Trophoblast cell (in vitro differentiated cells and primary cell): ENCODE results near the gene KRTAP10-7.
"Not testable (repeated sequence)": the region's sequence is repeated elsewhere in the genome, so short reads cannot be mapped to it uniquely, and the experiment has no call there.

Experiments used
- DNase-seq, 2 donors: peaks; one replicate each; pipeline ENCODE4 v3.0.0-alpha.2; 2016
- H2AFZ ChIP-seq: 2 replicates; pipeline ENCODE4 v1.6.1; 2013; ENCODE audit warnings: low read length, moderate library complexity, mild to moderate bottlenecking; ENCODE audit not compliant: insufficient read depth, poor library complexity
- H2AK5ac ChIP-seq: 2 replicates; pipeline ENCODE4 v1.6.1; 2013; ENCODE audit warnings: mild to moderate bottlenecking, low read length
- H2BK120ac ChIP-seq: 2 replicates; pipeline ENCODE4 v1.6.1; 2013; ENCODE audit warnings: low read length, mild to moderate bottlenecking, moderate library complexity; ENCODE audit not compliant: insufficient read depth, poor library complexity
- H2BK12ac ChIP-seq: 2 replicates; pipeline ENCODE4 v1.6.1; 2013; ENCODE audit warnings: mild to moderate bottlenecking, low read length, moderate library complexity
- H2BK5ac ChIP-seq: 2 replicates; pipeline ENCODE4 v1.6.1; 2013; ENCODE audit warnings: low read length, low read depth, moderate library complexity, mild to moderate bottlenecking; ENCODE audit not compliant: poor library complexity
- H3K14ac ChIP-seq: 2 replicates; pipeline ENCODE4 v1.6.1; 2013; ENCODE audit warnings: mild to moderate bottlenecking, low read length
- H3K18ac ChIP-seq: 2 replicates; pipeline ENCODE4 v1.6.1; 2013; ENCODE audit warnings: mild to moderate bottlenecking, low read length
- H3K23ac ChIP-seq: 2 replicates; pipeline ENCODE4 v1.6.1; 2013; ENCODE audit warnings: low read length
- H3K27ac ChIP-seq: 2 replicates; pipeline ENCODE4 v1.5.1; 2013; ENCODE audit warnings: low read depth, mild to moderate bottlenecking, inconsistent platforms, low read length, moderate library complexity
- H3K27me3 ChIP-seq: 2 replicates; pipeline ENCODE4 v1.6.1; 2013; ENCODE audit warnings: inconsistent platforms, mild to moderate bottlenecking, low read length, moderate library complexity; ENCODE audit not compliant: insufficient read depth
- H3K36me3 ChIP-seq, 2 experiments: 1 replicate in 1 of 2; 2 replicates in 1 of 2; pipeline ENCODE4 v1.6.1; 2013; ENCODE audit warnings: low read length in 2 of 2, mild to moderate bottlenecking in 2 of 2, moderate library complexity in 1 of 2; ENCODE audit not compliant: insufficient read depth in 2 of 2, control insufficient read depth in 1 of 2
- H3K4ac ChIP-seq: 2 replicates; pipeline ENCODE4 v1.6.1; 2013; ENCODE audit warnings: low read depth, mild to moderate bottlenecking, low read length, moderate library complexity
- H3K4me1 ChIP-seq, 2 experiments: 1 replicate in 1 of 2; 2 replicates in 1 of 2; pipeline ENCODE4 v1.6.1; 2013; ENCODE audit warnings: low read length in 2 of 2, mild to moderate bottlenecking in 2 of 2, moderate library complexity in 1 of 2; ENCODE audit not compliant: insufficient read depth in 2 of 2, control insufficient read depth in 1 of 2
- H3K4me2 ChIP-seq: 2 replicates; pipeline ENCODE4 v1.6.1; 2013; ENCODE audit warnings: inconsistent platforms, mild to moderate bottlenecking, low read length, moderate library complexity
- H3K4me3 ChIP-seq: 2 replicates; pipeline ENCODE4 v1.5.1; 2013; ENCODE audit warnings: mild to moderate bottlenecking, low read depth, low read length, inconsistent platforms
- H3K79me1 ChIP-seq: one replicate; pipeline ENCODE4 v1.6.1; 2013; ENCODE audit warnings: low read length
- H3K79me2 ChIP-seq: 2 replicates; pipeline ENCODE4 v1.6.1; 2013; ENCODE audit warnings: low read length, mild to moderate bottlenecking; ENCODE audit not compliant: control insufficient read depth, insufficient read depth, poor library complexity
- H3K9ac ChIP-seq: 2 replicates; pipeline ENCODE4 v1.6.1; 2013; ENCODE audit warnings: mild to moderate bottlenecking, low read length
- H3K9me3 ChIP-seq: 2 replicates; pipeline ENCODE4 v1.6.1; 2013; ENCODE audit warnings: low read depth, mild to moderate bottlenecking, control low read depth, inconsistent platforms, low read length; ENCODE audit not compliant: insufficient read depth
- H4K12ac ChIP-seq: 2 replicates; pipeline ENCODE4 v1.6.1; 2013; ENCODE audit warnings: low read depth, mild to moderate bottlenecking, low read length, moderate library complexity
- H4K8ac ChIP-seq: 2 replicates; pipeline ENCODE4 v1.6.1; 2013; ENCODE audit warnings: low read depth, mild to moderate bottlenecking, low read length, moderate library complexity
- H4K91ac ChIP-seq: one replicate; pipeline ENCODE4 v1.6.1; 2013; ENCODE audit warnings: low read depth, mild to moderate bottlenecking, low read length, moderate library complexity
- WGBS: extraction: QIAGEN DNeasy Blood & Tissue Kit; methylation state at CpG from one replicate; pipeline ENCODE4 v1.1.7; 2013; ENCODE audit warnings: missing lambda C conversion rate; ENCODE audit not compliant: insufficient read length, insufficient coverage; ENCODE audit errors: extremely low coverage; 5-methylcytosine and 5-hydroxymethylcytosine counted together

Gene KRTAP10-7

GRCh38 chr21:44573630-44574456, 26.6 kb upstream of the KRTAP10-7 start, which contains the start of gene KRTAP10-4:
KRTAP10-4 (plus strand) TSS chr21:44573729; CDS start chr21:44573759, 30 bp downstream.
- not testable (repeated sequence) for H3K4me3 ChIP-seq, H2AFZ ChIP-seq, DNase-seq, H3K27me3 ChIP-seq, H3K23ac ChIP-seq, H3K9ac ChIP-seq, H3K79me1 ChIP-seq, H2BK12ac ChIP-seq, H3K79me2 ChIP-seq, H4K8ac ChIP-seq, H3K36me3 ChIP-seq, H3K27ac ChIP-seq, H3K4me1 ChIP-seq, H3K4me2 ChIP-seq, H3K14ac ChIP-seq, H2BK120ac ChIP-seq, H4K91ac ChIP-seq, H3K18ac ChIP-seq, H2AK5ac ChIP-seq, H4K12ac ChIP-seq, H2BK5ac ChIP-seq, H3K4ac ChIP-seq
- H3K9me3 ChIP-seq = peaks cover 21% of the 10 kb centered on the region
- WGBS = no CpG with 5 or more reads among the region's 25 CpGs

GRCh38 chr21:44574457-44575306, 25.7 kb upstream of the KRTAP10-7 start:
- Histone ChIP-seq H3K79me1 (no peaks in the 10 kb centered on the region), H3K27ac (no peak overlapping the region), H3K36me3 (no peaks in the 10 kb centered on the region), H3K79me2 (no peaks in the 10 kb centered on the region), H2BK12ac (no peak overlapping the region), H3K4me1 (no peaks in the 10 kb centered on the region), H3K4me3 (no peak overlapping the region), H2AK5ac (no peak overlapping the region), H3K9ac (no peak overlapping the region), H2BK5ac (no peak overlapping the region), H3K23ac (no peak overlapping the region), H4K8ac (no peak overlapping the region), H3K9me3 (peaks cover 23% of the 10 kb centered on the region), H3K4ac (no peak overlapping the region), H2AFZ (no peak overlapping the region), H3K27me3 (no peaks in the 10 kb centered on the region), H4K91ac (no peak overlapping the region), H4K12ac (no peak overlapping the region), H3K18ac (no peak overlapping the region), H2BK120ac (no peak overlapping the region), H3K4me2 (no peak overlapping the region), H3K14ac (no peak overlapping the region)
- no CpG with 5 or more reads among the region's 21 CpGs for WGBS
- DNase-seq = no peak

- DNase-seq = no peak
- Histone ChIP-seq H3K4ac (no peak overlapping the region), H3K4me2 (no peak overlapping the region), H3K79me2 (no peaks in the 10 kb centered on the region), H3K36me3 (no peaks in the 10 kb centered on the region), H3K23ac (no peak overlapping the region), H2BK5ac (no peak overlapping the region), H3K14ac (no peak overlapping the region), H2BK12ac (no peak overlapping the region), H2AFZ (no peak overlapping the region), H4K91ac (no peak overlapping the region), H3K27me3 (no peaks in the 10 kb centered on the region), H4K12ac (no peak overlapping the region), H4K8ac (no peak overlapping the region), H3K9ac (no peak overlapping the region), H3K4me1 (no peaks in the 10 kb centered on the region), H3K4me3 (no peak overlapping the region), H3K9me3 (peaks cover 25% of the 10 kb centered on the region), H3K18ac (no peak overlapping the region), H2BK120ac (no peak overlapping the region), H3K27ac (no peak overlapping the region), H3K79me1 (no peaks in the 10 kb centered on the region), H2AK5ac (no peak overlapping the region)
- no CpG with 5 or more reads among the region's 20 CpGs for WGBS
Observed at GRCh38 chr21:44575307-44576024, 24.9 kb upstream of the KRTAP10-7 start.

GRCh38 chr21:44576025-44576420, 24.4 kb upstream of the KRTAP10-7 start:
- Histone ChIP-seq H3K79me1 (no peaks in the 10 kb centered on the region), H3K4me3 (no peak overlapping the region), H2AK5ac (no peak overlapping the region), H4K8ac (no peak overlapping the region), H3K18ac (no peak overlapping the region), H3K23ac (no peak overlapping the region), H3K4ac (no peak overlapping the region), H3K14ac (no peak overlapping the region), H3K36me3 (no peaks in the 10 kb centered on the region), H2BK5ac (no peak overlapping the region), H3K79me2 (no peaks in the 10 kb centered on the region), H2BK120ac (no peak overlapping the region), H3K27me3 (no peaks in the 10 kb centered on the region), H2AFZ (no peak overlapping the region), H2BK12ac (no peak overlapping the region), H3K4me2 (no peak overlapping the region), H4K91ac (no peak overlapping the region), H3K9ac (no peak overlapping the region), H3K4me1 (no peaks in the 10 kb centered on the region), H3K27ac (no peak overlapping the region), H4K12ac (no peak overlapping the region), H3K9me3 (peaks cover 25% of the 10 kb centered on the region)
- no CpG with 5 or more reads among the region's 10 CpGs for WGBS
- no peak for DNase-seq
